PC-3 (cell line): ENCODE measurements around the gene DNLZ. TPM values are rescaled to one million over a fixed set of nuclear protein-coding genes. Genes with fewer than 3 reads are reported as not detected.

ENCODE experiments used
- ATAC-seq: fragments of 200-7000 bp; cut with Tn5 transposase; 2 replicates; pipeline ENCODE4 v1.9.1; 2020; ENCODE audit warnings: mild to moderate bottlenecking, moderate library complexity
- BruUV-seq: library from RNA; stranded (reverse); fragments of 400-500 nt; replicated peaks from 2 replicates; lab custom pipeline; 2021; lab: Mats Ljungman, UMichigan
- CTCF ChIA-PET: fragments of 300-600 bp; sonication (Branson Sonifier 250); formaldehyde crosslinking; loops from one replicate; lab custom pipeline; 2022; ENCODE audit warnings: antibody characterized with exemption; lab: Charles Lee
- POLR2A ChIA-PET: fragments of 300-600 bp; sonication (Branson Sonifier 250); formaldehyde crosslinking; loops from one replicate; lab custom pipeline; 2022; ENCODE audit warnings: antibody characterized with exemption; ENCODE audit not compliant: unreplicated experiment; lab: Charles Lee
- DNase-seq: peaks from one replicate; pipeline ENCODE4 v3.0.0-alpha.2; 2015
- H2AFZ ChIP-seq: fragments of 300-600 bp; sonication (generic); 2 replicates; pipeline ENCODE4 v1.6.0; 2016; ENCODE audit warnings: antibody characterized with exemption, low read length
- H3F3A ChIP-seq: fragments of 300-600 bp; sonication (generic); one replicate; pipeline ENCODE4 v1.6.0; 2017; ENCODE audit warnings: antibody characterized with exemption, low read length, control low read depth, mild to moderate bottlenecking; ENCODE audit not compliant: unreplicated experiment
- H3K27ac ChIP-seq: fragments of 300-600 bp; sonication (generic); 2 replicates; pipeline ENCODE4 v1.5.1; 2016; ENCODE audit warnings: mild to moderate bottlenecking, low read length
- H3K27me3 ChIP-seq: fragments of 300-600 bp; sonication (generic); 2 replicates; pipeline ENCODE4 v1.6.1; 2016; ENCODE audit warnings: low read length, mixed read lengths
- H3K36me3 ChIP-seq: fragments of 300-600 bp; sonication (generic); 2 replicates; pipeline ENCODE4 v1.6.1; 2016; ENCODE audit warnings: low read depth, mixed run types, low read length, mixed read lengths
- H3K4me1 ChIP-seq: fragments of 300-600 bp; sonication (generic); 2 replicates; pipeline ENCODE4 v1.5.1; 2016; ENCODE audit warnings: low read length; ENCODE audit not compliant: insufficient read depth
- H3K4me2 ChIP-seq: fragments of 300-600 bp; sonication (generic); 2 replicates; pipeline ENCODE4 v1.6.0; 2016; ENCODE audit warnings: low read length
- H3K4me3 ChIP-seq: fragments of 300-600 bp; sonication (generic); 2 replicates; pipeline ENCODE4 v1.5.1; 2016; ENCODE audit warnings: mild to moderate bottlenecking, low read length, mixed read lengths
- H3K79me2 ChIP-seq: fragments of 300-600 bp; sonication (generic); 2 replicates; pipeline ENCODE4 v1.6.1; 2017; ENCODE audit warnings: low read length, mixed read lengths
- H3K9ac ChIP-seq: fragments of 300-600 bp; sonication (generic); 2 replicates; pipeline ENCODE4 v1.6.0; 2016; ENCODE audit warnings: mild to moderate bottlenecking, low read length
- H3K9me2 ChIP-seq: fragments of 300-600 bp; sonication (generic); replicated peaks from 2 replicates; pipeline ENCODE4 v1.6.1; 2016; ENCODE audit warnings: mixed run types, low read length, mixed read lengths
- H3K9me3 ChIP-seq: fragments of 300-600 bp; sonication (generic); 2 replicates; pipeline ENCODE4 v1.6.1; 2016; ENCODE audit warnings: low read length, mixed read lengths
- H4K20me1 ChIP-seq: fragments of 300-600 bp; sonication (generic); 2 replicates; pipeline ENCODE4 v1.6.1; 2016; ENCODE audit warnings: low read length, mixed read lengths
- EZH2 ChIP-seq: fragments of 300-600 bp; sonication (generic); IDR thresholded peaks from one replicate; pipeline ENCODE4 v1.6.1; 2017; ENCODE audit warnings: antibody characterized with exemption, mild to moderate bottlenecking, low read length; ENCODE audit not compliant: unreplicated experiment
- EZH2phosphoT487 ChIP-seq: fragments of 300-600 bp; sonication (generic); IDR thresholded peaks from 2 replicates; pipeline ENCODE4 v1.6.1; 2018; ENCODE audit warnings: mild to moderate bottlenecking, antibody characterized with exemption, low read length, borderline replicate concordance
- intact Hi-C: fragments of 100-400 bp; cut with micrococcal nuclease; formaldehyde crosslinking; loops from 2 replicates; pipeline ENCODE4 v1.9.0; 2023
- total RNA-seq: library from RNA; depleted of rRNA; stranded (reverse); fragments of >200 nt; gene quantifications from 2 replicates; pipeline ENCODE4 v1.2.3, GENCODE V29; 2014
- TF ChIP-seq, protein P1 (sequence below): fragments of 300-600 bp; sonication (generic); conservative IDR thresholded peaks from 2 replicates; pipeline ENCODE4 v1.5.1; 2017; ENCODE audit warnings: antibody characterized with exemption, low read depth, mild to moderate bottlenecking, low read length

Gene DNLZ
- total RNA-seq, 1 experiment from 2014 or later = 51.4 TPM

DNA sequence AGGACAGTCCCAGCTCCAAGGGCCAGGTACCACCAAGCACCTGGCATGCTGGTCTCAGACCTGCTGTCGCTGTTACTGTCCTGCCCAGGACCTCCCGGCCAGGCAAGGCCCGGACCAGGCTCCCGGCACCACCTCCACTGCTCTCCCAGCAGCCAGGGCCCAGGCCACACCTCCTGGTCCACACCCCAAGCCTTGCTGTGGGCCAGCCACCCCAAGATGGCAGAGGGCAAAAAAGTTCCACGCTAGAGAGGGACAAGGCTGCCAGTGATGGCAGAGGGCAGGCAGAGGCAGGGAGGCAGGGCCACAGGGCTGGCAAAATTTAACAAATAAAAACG is 1.1 kb downstream of the DNLZ start:
- intact Hi-C loops = loop anchor here (2.0 kb wide), 1 partner anchor 18 kb away; no protein-coding TSS in a partner anchor
- TF ChIP-seq EZH2 = no peak
- TF ChIP-seq, protein P1, sequence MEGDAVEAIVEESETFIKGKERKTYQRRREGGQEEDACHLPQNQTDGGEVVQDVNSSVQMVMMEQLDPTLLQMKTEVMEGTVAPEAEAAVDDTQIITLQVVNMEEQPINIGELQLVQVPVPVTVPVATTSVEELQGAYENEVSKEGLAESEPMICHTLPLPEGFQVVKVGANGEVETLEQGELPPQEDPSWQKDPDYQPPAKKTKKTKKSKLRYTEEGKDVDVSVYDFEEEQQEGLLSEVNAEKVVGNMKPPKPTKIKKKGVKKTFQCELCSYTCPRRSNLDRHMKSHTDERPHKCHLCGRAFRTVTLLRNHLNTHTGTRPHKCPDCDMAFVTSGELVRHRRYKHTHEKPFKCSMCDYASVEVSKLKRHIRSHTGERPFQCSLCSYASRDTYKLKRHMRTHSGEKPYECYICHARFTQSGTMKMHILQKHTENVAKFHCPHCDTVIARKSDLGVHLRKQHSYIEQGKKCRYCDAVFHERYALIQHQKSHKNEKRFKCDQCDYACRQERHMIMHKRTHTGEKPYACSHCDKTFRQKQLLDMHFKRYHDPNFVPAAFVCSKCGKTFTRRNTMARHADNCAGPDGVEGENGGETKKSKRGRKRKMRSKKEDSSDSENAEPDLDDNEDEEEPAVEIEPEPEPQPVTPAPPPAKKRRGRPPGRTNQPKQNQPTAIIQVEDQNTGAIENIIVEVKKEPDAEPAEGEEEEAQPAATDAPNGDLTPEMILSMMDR = no peak
- no peak for TF ChIP-seq EZH2phosphoT487
- H3K27me3 ChIP-seq = no peaks in the 10 kb centered on the region
- H2AFZ ChIP-seq = no peak overlapping the region
- POLR2A ChIA-PET = interaction anchor here (0.6 to 0.9 kb wide), 7 partner anchors 8 to 401 kb away, joined by 3 to 7 read pairs (median 5); no protein-coding TSS in a partner anchor
- CTCF ChIA-PET = interaction anchor here (1.0 kb wide), 1 partner anchor 16 kb away, joined by 13 read pairs; no protein-coding TSS in a partner anchor
- no peaks in the 10 kb centered on the region for H3K9me3 ChIP-seq
- H3K9me2 ChIP-seq = no peaks in the 10 kb centered on the region
- H3F3A ChIP-seq = no peaks in the 10 kb centered on the region
- H3K4me1 ChIP-seq = peaks cover 9% of the 10 kb centered on the region; the same call in 1 of the 2 replicates
- peak overlapping the region; percentile 80 for H3K4me2 ChIP-seq
- no peaks in the 10 kb centered on the region for H3K36me3 ChIP-seq
- H3K4me3 ChIP-seq = no peak overlapping the region; the same call in 1 of the 2 replicates
- H3K79me2 ChIP-seq = no peaks in the 10 kb centered on the region
- H3K9ac ChIP-seq = no peak overlapping the region
- BruUV-seq = no TSS peak
- no peak overlapping the region for H3K27ac ChIP-seq
- no peak for ATAC-seq
- H4K20me1 ChIP-seq = no peaks in the 10 kb centered on the region
- DNase-seq = no peak

DNA sequence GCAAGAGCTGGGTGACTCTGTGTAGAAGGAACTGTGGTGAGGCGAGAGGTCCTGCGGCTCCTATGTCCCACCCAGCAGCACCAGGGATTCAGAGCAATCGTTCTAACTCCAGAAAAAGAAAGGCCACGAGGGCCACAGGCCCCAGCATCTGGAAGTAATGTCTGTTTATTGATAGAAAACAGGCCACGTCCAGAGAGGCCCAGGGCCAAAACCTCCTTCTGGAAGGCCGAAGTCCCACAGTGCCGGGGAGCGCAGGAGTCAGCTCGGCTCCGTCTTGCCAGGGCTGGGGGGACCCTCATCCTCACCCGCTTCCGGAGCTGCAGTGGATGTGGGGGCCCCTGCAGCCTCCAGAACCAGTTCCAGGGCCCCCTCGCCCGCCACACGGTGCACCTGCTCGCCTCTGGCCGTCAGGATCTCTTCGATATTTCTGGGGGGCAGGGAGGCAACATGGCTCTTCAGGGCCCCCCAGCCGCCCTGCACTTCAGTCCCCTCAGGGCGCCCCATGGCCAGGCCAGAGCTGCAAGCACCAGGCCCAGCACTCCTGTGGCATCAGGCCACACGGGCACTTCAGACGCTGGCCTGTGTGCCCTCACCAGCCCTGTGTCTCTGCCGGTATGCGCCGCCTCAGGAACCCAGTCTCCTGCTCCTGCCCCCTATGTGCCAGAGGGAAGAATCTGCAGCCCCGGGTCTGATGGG is 1.6 kb downstream of the DNLZ start:
- no peaks in the 10 kb centered on the region for H3K9me2 ChIP-seq
- peaks cover 9% of the 10 kb centered on the region; the same call in 1 of the 2 replicates for H3K4me1 ChIP-seq
- no peak for ATAC-seq
- ChIA-PET POLR2A (no interaction called here), CTCF (no interaction called here)
- no TSS peak for BruUV-seq
- H4K20me1 ChIP-seq = no peaks in the 10 kb centered on the region
- H2AFZ ChIP-seq = no peak overlapping the region
- H3K27me3 ChIP-seq = no peaks in the 10 kb centered on the region
- intact Hi-C loops = loop anchor here (2.0 kb wide), 1 partner anchor 17 kb away; no protein-coding TSS in a partner anchor
- no peaks in the 10 kb centered on the region for H3F3A ChIP-seq
- no peaks in the 10 kb centered on the region for H3K9me3 ChIP-seq
- no peak overlapping the region for H3K4me2 ChIP-seq
- H3K9ac ChIP-seq = no peak overlapping the region
- TF ChIP-seq, protein P1 = no peak
- TF ChIP-seq EZH2phosphoT487 = no peak
- TF ChIP-seq EZH2 = no peak
- H3K79me2 ChIP-seq = no peaks in the 10 kb centered on the region
- H3K27ac ChIP-seq = no peak overlapping the region
- no peak for DNase-seq
- H3K36me3 ChIP-seq = no peaks in the 10 kb centered on the region
- H3K4me3 ChIP-seq = no peak overlapping the region
